IPS-15b (cell line): ENCODE measurements around the gene KLHL4.
"Not testable (repeated sequence)": the region's sequence is repeated elsewhere in the genome, so short reads cannot be mapped to it uniquely, and the experiment has no call there.

Experiments used
- H3K27me3 ChIP-seq: one replicate; pipeline ENCODE4 v1.6.1; 2013; ENCODE audit warnings: low read length; ENCODE audit not compliant: control insufficient read depth, insufficient read depth
- H3K36me3 ChIP-seq: one replicate; pipeline ENCODE4 v1.6.1; 2013; ENCODE audit warnings: low read length; ENCODE audit not compliant: control insufficient read depth, insufficient read depth
- H3K4me1 ChIP-seq: one replicate; pipeline ENCODE4 v1.6.1; 2013; ENCODE audit warnings: mild to moderate bottlenecking, low read length; ENCODE audit not compliant: control insufficient read depth, insufficient read depth
- H3K4me3 ChIP-seq: one replicate; pipeline ENCODE4 v1.5.1; 2013; ENCODE audit warnings: low read depth, low read length
- H3K9ac ChIP-seq: one replicate; pipeline ENCODE4 v1.6.1; 2013; ENCODE audit warnings: low read depth, mild to moderate bottlenecking, low read length
- H3K9me3 ChIP-seq: one replicate; pipeline ENCODE4 v1.6.1; 2013; ENCODE audit warnings: mild to moderate bottlenecking, low read length; ENCODE audit not compliant: control insufficient read depth, insufficient read depth

Gene KLHL4

GRCh38 chrX:87571964-87572363 lies 54.4 kb downstream of the KLHL4 start:
- Histone ChIP-seq H3K4me1 (no peaks in the 10 kb centered on the region), H3K9ac (no peak overlapping the region), H3K9me3 (no peaks in the 10 kb centered on the region), H3K27me3 (no peaks in the 10 kb centered on the region), H3K4me3 (no peak overlapping the region), H3K36me3 (no peaks in the 10 kb centered on the region)

DNA sequence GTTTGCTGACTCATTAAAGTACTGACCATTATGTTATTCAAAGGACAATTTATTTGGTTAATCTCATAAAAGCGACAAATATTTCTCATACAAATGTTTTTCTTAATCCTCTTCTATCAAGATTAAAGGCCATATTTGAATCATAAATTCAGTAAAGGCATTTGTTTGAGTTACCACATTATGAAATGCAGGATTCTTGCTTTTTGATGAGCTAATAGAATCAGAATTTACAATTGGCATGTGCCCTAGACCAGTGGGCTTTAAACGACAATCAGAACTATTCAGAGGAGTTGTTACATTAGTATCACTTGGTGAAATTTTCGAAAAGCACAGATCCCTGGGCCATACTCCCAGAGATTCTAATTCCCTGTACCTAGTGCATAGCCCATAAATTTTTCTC lies 55.3 kb downstream of the KLHL4 start:
- no peaks in the 10 kb centered on the region for H3K9me3 ChIP-seq
- H3K27me3 ChIP-seq: no peaks in the 10 kb centered on the region
- H3K36me3 ChIP-seq: no peaks in the 10 kb centered on the region
- no peak overlapping the region for H3K9ac ChIP-seq
- H3K4me1 ChIP-seq: no peaks in the 10 kb centered on the region
- no peak overlapping the region for H3K4me3 ChIP-seq

DNA sequence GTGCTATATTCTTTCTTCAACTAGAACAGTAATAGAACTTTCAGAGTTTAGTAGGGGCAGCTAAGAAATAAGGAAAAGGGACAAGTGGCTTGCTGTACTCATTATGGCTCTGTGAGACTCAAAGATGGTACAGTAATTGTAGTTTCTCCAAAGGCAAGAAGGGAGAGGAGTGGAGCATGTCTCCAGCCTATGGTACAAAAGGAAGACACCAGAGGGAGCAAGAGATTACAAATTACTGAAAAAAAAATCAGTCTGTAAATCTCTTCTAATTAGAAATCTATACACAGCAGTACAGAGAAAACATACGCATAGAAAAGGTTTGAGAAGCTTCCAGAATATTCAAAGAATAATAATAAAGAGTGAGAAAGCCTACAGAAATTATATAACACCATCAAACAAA lies 61.4 kb downstream of the KLHL4 start:
- Histone ChIP-seq H3K27me3 (no peaks in the 10 kb centered on the region), H3K9me3 (no peaks in the 10 kb centered on the region), H3K4me1 (peaks cover 4% of the 10 kb centered on the region), H3K9ac (no peak overlapping the region), H3K4me3 (no peak overlapping the region), H3K36me3 (no peaks in the 10 kb centered on the region)

GRCh38 chrX:87580862-87581261 lies 63.3 kb downstream of the KLHL4 start:
- Histone ChIP-seq H3K9ac (no peak overlapping the region), H3K9me3 (no peaks in the 10 kb centered on the region), H3K36me3 (no peaks in the 10 kb centered on the region), H3K27me3 (no peaks in the 10 kb centered on the region), H3K4me1 (peaks cover 4% of the 10 kb centered on the region), H3K4me3 (no peak overlapping the region)

DNA sequence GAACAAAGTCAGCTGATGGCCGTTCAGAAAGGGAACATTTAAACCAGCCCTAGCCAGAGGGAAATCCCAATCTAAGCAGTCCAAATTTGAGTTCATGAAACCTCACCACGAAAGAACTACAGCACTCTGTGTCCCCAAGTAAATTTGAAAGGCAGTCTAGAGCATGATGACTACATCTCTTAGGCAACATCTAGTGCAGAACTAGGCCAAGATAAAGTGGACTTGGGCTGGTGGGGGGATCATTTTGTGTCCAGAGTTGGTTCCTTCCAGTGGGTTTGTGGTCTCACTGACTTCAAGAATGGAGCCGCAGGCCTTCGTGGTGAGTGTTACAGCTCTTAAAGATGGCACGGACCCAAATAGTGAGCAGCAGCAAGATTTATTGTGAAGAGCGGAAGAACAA lies 64.9 kb downstream of the KLHL4 start:
- no peaks in the 10 kb centered on the region for H3K36me3 ChIP-seq

DNA sequence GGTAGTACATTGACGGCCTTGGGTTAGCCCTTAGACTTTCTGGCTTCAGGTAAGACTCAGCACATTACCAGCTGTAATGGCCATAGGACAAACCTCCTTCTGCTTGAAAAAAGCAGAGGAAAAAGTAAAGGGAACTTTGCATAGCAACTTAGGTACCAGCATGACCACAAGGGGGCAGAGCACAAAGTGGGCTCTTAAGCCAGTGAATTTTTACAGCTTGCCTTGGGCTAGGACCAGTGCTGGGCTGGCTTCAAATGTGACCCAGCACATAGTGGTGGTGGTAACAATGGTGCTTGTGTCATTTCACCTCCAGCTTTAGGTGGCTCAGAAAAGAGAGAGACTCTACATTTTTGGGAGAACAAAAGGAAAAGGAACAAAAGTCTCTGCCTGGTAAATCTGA lies 66.1 kb downstream of the KLHL4 start:
- H3K4me3 ChIP-seq: no peak overlapping the region
- H3K9ac ChIP-seq: no peak overlapping the region
- H3K36me3 ChIP-seq: no peaks in the 10 kb centered on the region
- peaks cover 2% of the 10 kb centered on the region for H3K4me1 ChIP-seq
- H3K9me3 ChIP-seq: no peaks in the 10 kb centered on the region
- no peaks in the 10 kb centered on the region for H3K27me3 ChIP-seq

More for the DNA sequence above, 64.9 kb downstream of the KLHL4 start:
- peaks cover 4% of the 10 kb centered on the region for H3K4me1 ChIP-seq
- H3K9ac ChIP-seq: no peak overlapping the region
- no peaks in the 10 kb centered on the region for H3K9me3 ChIP-seq
- H3K27me3 ChIP-seq: no peaks in the 10 kb centered on the region
- no peak overlapping the region for H3K4me3 ChIP-seq

GRCh38 chrX:87616371-87616770 lies 98.8 kb downstream of the KLHL4 start:
- H3K4me1 ChIP-seq: no peaks in the 10 kb centered on the region
- no peak overlapping the region for H3K9ac ChIP-seq
- no peaks in the 10 kb centered on the region for H3K27me3 ChIP-seq
- no peaks in the 10 kb centered on the region for H3K9me3 ChIP-seq
- H3K4me3 ChIP-seq: no peak overlapping the region
- no peaks in the 10 kb centered on the region for H3K36me3 ChIP-seq

- H3K9me3 ChIP-seq: no peaks in the 10 kb centered on the region
- peaks cover 8% of the 10 kb centered on the region for H3K4me1 ChIP-seq
- H3K9ac ChIP-seq: no peak overlapping the region
- H3K36me3 ChIP-seq: no peaks in the 10 kb centered on the region
- no peak overlapping the region for H3K4me3 ChIP-seq
- no peaks in the 10 kb centered on the region for H3K27me3 ChIP-seq
These were observed 104.1 kb downstream of the KLHL4 start for GRCh38 chrX:87621697-87622096.

- H3K27me3 ChIP-seq: no peaks in the 10 kb centered on the region
- peaks cover 35% of the 10 kb centered on the region for H3K4me1 ChIP-seq
- no peak overlapping the region for H3K4me3 ChIP-seq
- no peaks in the 10 kb centered on the region for H3K9me3 ChIP-seq
- H3K36me3 ChIP-seq: no peaks in the 10 kb centered on the region
- H3K9ac ChIP-seq: no peak overlapping the region
These were observed 109.4 kb downstream of the KLHL4 start for GRCh38 chrX:87626996-87627395.

GRCh38 chrX:87634361-87634760 lies 116.8 kb downstream of the KLHL4 start:
- Histone ChIP-seq H3K9me3 (no peaks in the 10 kb centered on the region), H3K4me1 (peaks cover 45% of the 10 kb centered on the region), H3K4me3 (no peak overlapping the region), H3K27me3 (no peaks in the 10 kb centered on the region), H3K9ac (no peak overlapping the region), H3K36me3 (no peaks in the 10 kb centered on the region)

DNA sequence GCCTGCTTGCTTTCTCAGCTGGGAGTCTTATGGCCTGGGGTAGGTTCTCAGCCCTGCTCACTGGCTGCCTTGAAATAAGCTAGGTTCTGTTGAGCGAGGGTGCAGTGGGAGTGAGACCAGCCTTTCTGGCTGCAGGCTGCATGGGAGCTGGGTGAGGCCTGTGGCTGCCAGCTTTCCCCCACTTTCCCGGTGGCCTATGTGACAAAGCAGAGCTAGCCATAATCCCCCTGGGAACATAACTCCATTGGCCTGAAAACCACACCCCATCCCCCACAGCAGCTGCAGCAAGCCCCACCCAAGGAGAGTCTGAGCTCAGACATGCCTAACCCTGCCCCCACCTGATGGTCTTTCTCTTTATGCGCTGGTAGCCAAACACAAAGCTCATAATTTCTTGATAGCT lies 118.9 kb downstream of the KLHL4 start:
- Histone ChIP-seq H3K27me3 (no peaks in the 10 kb centered on the region), H3K36me3 (no peaks in the 10 kb centered on the region), H3K4me1 (peaks cover 33% of the 10 kb centered on the region), H3K9ac (no peak overlapping the region), H3K4me3 (no peak overlapping the region), H3K9me3 (no peaks in the 10 kb centered on the region)

DNA sequence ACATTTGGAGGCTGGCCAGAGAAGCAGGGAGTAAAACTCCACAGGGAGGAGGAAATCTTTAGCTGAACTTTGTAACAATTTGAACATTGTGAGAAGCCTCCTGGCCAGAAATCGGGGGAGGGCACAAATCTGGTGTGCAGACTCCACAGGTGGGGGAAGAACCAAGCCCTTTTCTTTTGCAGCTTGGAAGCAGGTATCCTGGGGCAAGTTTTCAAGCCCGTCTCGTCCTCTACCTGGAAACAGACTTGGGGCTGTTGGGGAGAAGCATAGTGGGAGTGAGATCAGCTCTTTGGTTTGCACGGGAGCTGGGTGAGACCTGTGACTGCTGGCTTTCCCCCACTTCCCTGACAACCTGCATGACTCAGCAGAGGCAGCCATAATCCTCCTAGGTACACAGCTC lies 123.8 kb downstream of the KLHL4 start:
- H3K9me3 ChIP-seq, H3K36me3 ChIP-seq, H3K27me3 ChIP-seq, H3K4me1 ChIP-seq, H3K4me3 ChIP-seq, H3K9ac ChIP-seq: not testable (repeated sequence)

DNA sequence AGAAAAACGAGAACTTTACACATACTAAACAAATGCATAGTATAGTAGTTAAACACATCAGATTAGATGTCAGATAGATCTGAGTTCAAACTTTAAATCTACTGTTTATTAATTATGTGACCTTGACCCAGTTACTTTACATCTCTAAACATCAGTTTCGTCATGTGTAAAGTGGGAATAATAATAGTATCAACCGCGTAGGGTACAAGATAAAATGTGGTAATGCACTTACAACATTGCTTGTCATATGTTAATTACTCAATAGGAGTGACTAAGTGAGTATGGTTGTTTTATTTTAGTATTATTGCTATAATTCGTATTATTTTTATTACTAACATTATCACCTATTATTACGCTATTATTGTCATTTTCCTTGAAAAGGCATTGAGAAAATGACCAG lies 144.2 kb downstream of the KLHL4 start:
- H3K4me3 ChIP-seq: no peak overlapping the region
- H3K9ac ChIP-seq: no peak overlapping the region
- no peaks in the 10 kb centered on the region for H3K27me3 ChIP-seq
- H3K36me3 ChIP-seq: no peaks in the 10 kb centered on the region
- no peaks in the 10 kb centered on the region for H3K4me1 ChIP-seq
- no peaks in the 10 kb centered on the region for H3K9me3 ChIP-seq
